Endothelial cell of umbilical vein (primary cell): ENCODE measurements around the gene ACSBG1. TPM values are rescaled to one million over a fixed set of nuclear protein-coding genes. Genes with fewer than 3 reads are reported as not detected.

ENCODE experiments used
- BruUV-seq: library from RNA; stranded (reverse); fragments of 400-500 nt; replicated peaks from 2 replicates; lab custom pipeline; 2021; lab: Mats Ljungman, UMichigan
- CTCF ChIA-PET: fragments of 300-600, 350-600 bp; sonication (Branson Sonifier 250); formaldehyde crosslinking; loops from one replicate; lab custom pipeline; 2021; ENCODE audit warnings: antibody characterized with exemption, inconsistent platforms; lab: Charles Lee
- POLR2A ChIA-PET: fragments of 300-600, 350-600 bp; sonication (Branson Sonifier 250); formaldehyde crosslinking; loops from one replicate; lab custom pipeline; 2021; ENCODE audit warnings: antibody characterized with exemption, inconsistent platforms; lab: Charles Lee
- DNase-seq: peaks from one replicate; pipeline ENCODE4 v3.0.0-alpha.2; 2011; ENCODE audit warnings: low read depth, low spot score
- FAIRE-seq: peaks from 2 replicates; lab custom pipeline; 2011; peaks lifted over from hg19 to GRCh38; lab: Jason Lieb, UNC
- H2AFZ ChIP-seq: 2 replicates; pipeline ENCODE4 v1.6.0; 2012; ENCODE audit warnings: low read depth, low read length, control low read depth, inconsistent platforms
- H3K27ac ChIP-seq: 2 replicates; pipeline ENCODE4 v1.5.1; 2011; ENCODE audit warnings: low read depth, mild to moderate bottlenecking, control low read depth, low read length, moderate library complexity; ENCODE audit not compliant: insufficient read depth
- H3K27me3 ChIP-seq, 2 experiments: 2 replicates each; pipeline versions ENCODE4 v1.6.0 to v1.6.1; 2011; ENCODE audit warnings: low read length in 2 of 2, mixed read lengths in 1 of 2; ENCODE audit not compliant: control insufficient read depth in 2 of 2, insufficient read depth in 2 of 2
- H3K36me3 ChIP-seq, 2 experiments: 2 replicates in 1 of 2; 3 replicates in 1 of 2; pipeline ENCODE4 v1.5.1; 2011; ENCODE audit warnings: low read length in 2 of 2, mild to moderate bottlenecking in 1 of 2, moderate library complexity in 1 of 2; ENCODE audit not compliant: control insufficient read depth in 2 of 2, insufficient read depth in 2 of 2; ENCODE audit errors: extremely low read depth in 1 of 2
- H3K4me1 ChIP-seq: 3 replicates; pipeline ENCODE4 v1.5.1; 2011; ENCODE audit warnings: mild to moderate bottlenecking, low read length; ENCODE audit not compliant: control insufficient read depth, insufficient read depth; ENCODE audit errors: extremely low read depth
- H3K4me2 ChIP-seq: 2 replicates; pipeline ENCODE4 v1.6.1; 2011; ENCODE audit warnings: low read length, control low read depth, mixed read lengths; ENCODE audit not compliant: insufficient read depth
- H3K4me3 ChIP-seq, 3 experiments: fragments of 200-600 bp in 1 of 3; sonication (generic), shearing (Covaris generic) in 1 of 3; replicated peaks in 1 of 3; 2 replicates each; pipeline ENCODE4 v1.5.1; 2011 to 2016; ENCODE audit warnings: control low read depth in 3 of 3, low read length in 3 of 3, mild to moderate bottlenecking in 2 of 3, inconsistent platforms in 1 of 3, low read depth in 1 of 3, moderate library complexity in 1 of 3; ENCODE audit not compliant: insufficient read depth in 1 of 3
- H3K79me2 ChIP-seq: 2 replicates; pipeline ENCODE4 v1.6.0; 2012; ENCODE audit warnings: low read length, inconsistent platforms; ENCODE audit not compliant: control insufficient read depth, insufficient read depth
- H3K9ac ChIP-seq: replicated peaks from 2 replicates; pipeline ENCODE3; 2011; ENCODE audit warnings: low read length, control low read depth; ENCODE audit not compliant: insufficient read depth; ENCODE audit errors: extremely low read depth
- H3K9me1 ChIP-seq: replicated peaks from 3 replicates; pipeline ENCODE4 v1.6.0; 2011; ENCODE audit warnings: mild to moderate bottlenecking, low read length; ENCODE audit not compliant: control insufficient read depth, insufficient read depth; ENCODE audit errors: extremely low read depth
- H3K9me3 ChIP-seq: replicated peaks from 2 replicates; pipeline ENCODE4 v1.5.1; 2012; ENCODE audit warnings: low read length, inconsistent platforms; ENCODE audit not compliant: control insufficient read depth, insufficient read depth
- H4K20me1 ChIP-seq: replicated peaks from 2 replicates; pipeline ENCODE3; 2011; ENCODE audit warnings: mild to moderate bottlenecking, low read length; ENCODE audit not compliant: control insufficient read depth, insufficient read depth; ENCODE audit errors: extremely low read depth
- CTCF ChIP-seq, 2 donors: IDR thresholded peaks; 1 replicate in 1 of 2; 2 replicates in 1 of 2; pipeline ENCODE4 v1.5.1; 2011; ENCODE audit warnings: low read length in 2 of 2, mild to moderate bottlenecking in 2 of 2, moderate library complexity in 2 of 2, control low read depth in 1 of 2, inconsistent platforms in 1 of 2, low read depth in 1 of 2; ENCODE audit not compliant: insufficient read depth in 1 of 2; ENCODE audit errors: extremely low read depth in 1 of 2
- EZH2 ChIP-seq: IDR thresholded peaks from 2 replicates; pipeline ENCODE4 v1.6.1; 2012; ENCODE audit warnings: borderline replicate concordance, low read depth, mild to moderate bottlenecking, moderate library complexity, low read length, inconsistent platforms; ENCODE audit not compliant: severe bottlenecking
- FOS ChIP-seq: IDR thresholded peaks from 2 replicates; pipeline ENCODE4 v1.6.1; 2011; ENCODE audit warnings: mild to moderate bottlenecking, low read length, moderate library complexity, borderline replicate concordance; ENCODE audit not compliant: insufficient read depth
- GATA2 ChIP-seq: IDR thresholded peaks from 2 replicates; pipeline ENCODE4 v1.7.0; 2011; ENCODE audit warnings: low read depth, mild to moderate bottlenecking, moderate library complexity, mixed read lengths, low read length; ENCODE audit not compliant: insufficient read length, insufficient read depth
- JUN ChIP-seq: IDR thresholded peaks from 2 replicates; pipeline ENCODE4 v1.6.1; 2011; ENCODE audit warnings: borderline replicate concordance, low read depth; ENCODE audit not compliant: insufficient read length, insufficient read depth
- MAX ChIP-seq: IDR thresholded peaks from 2 replicates; pipeline ENCODE4 v1.6.1; 2011; ENCODE audit not compliant: insufficient read depth, insufficient read length
- MYC ChIP-seq: IDR thresholded peaks from one replicate; pipeline ENCODE4 v1.6.1; 2011; ENCODE audit warnings: mild to moderate bottlenecking, low read depth, low read length
- POLR2A ChIP-seq: IDR thresholded peaks from 2 replicates; pipeline ENCODE4 v1.6.1; 2012; ENCODE audit warnings: low read depth, mild to moderate bottlenecking, control low read depth, low read length
- POLR2AphosphoS5 ChIP-seq: IDR thresholded peaks from 2 replicates; pipeline ENCODE4 v1.6.1; 2012; ENCODE audit warnings: low read depth, mild to moderate bottlenecking, control low read depth, low read length, moderate library complexity; ENCODE audit not compliant: insufficient read depth
- dilution Hi-C: fragments of 300-500 bp; cut with MboI; formaldehyde crosslinking; loops from one replicate; pipeline ENCODE4 v1.15.0; 2019; ENCODE audit warnings: low sequenced_read_pairs; ENCODE audit not compliant: extremely low pct_ligation_motif_present
- intact Hi-C: fragments of 100-400 bp; cut with micrococcal nuclease; formaldehyde crosslinking; loops from one replicate; pipeline ENCODE4 v1.10.0; 2022
- polyA plus RNA-seq, 4 experiments: library from polyadenylated mRNA; depleted of rRNA in 3 of 4; stranded (reverse) in 3 of 4; unstranded in 1 of 4; fragments of >200 nt; gene quantifications; 2 replicates each; pipeline versions ENCODE4 v1.2.1 to v1.2.3, GENCODE V29; 2011 to 2012; ENCODE audit warnings: missing spikeins in 1 of 4
- total RNA-seq: library from RNA; stranded (reverse); gene quantifications from 2 replicates; pipeline ENCODE4 v1.2.3, GENCODE V29; 2021

ACSBG1 gene
- total and polyA plus RNA-seq, 2 donors (not counting 3 experiments of a cell fraction or from before 2014, with no cell fraction given): not detected

GRCh38 chr15:78239811-78240210 is 5.4 kb upstream of the ACSBG1 start:
- DNase-seq (no peak), FAIRE-seq (no peak)
- Histone ChIP-seq H3K4me3 (no peak overlapping the region), H3K36me3 (no peaks in the 10 kb centered on the region), H3K9me1 (no peaks in the 10 kb centered on the region), H2AFZ (no peak overlapping the region), H3K4me2 (no peak overlapping the region), H3K9ac (no peak overlapping the region), H3K79me2 (no peaks in the 10 kb centered on the region), H3K4me1 (no peaks in the 10 kb centered on the region), H3K27me3 (peaks cover 0 to 4% of the 10 kb centered on the region in 2 experiments), H3K9me3 (no peaks in the 10 kb centered on the region), H3K27ac (no peak overlapping the region), H4K20me1 (no peaks in the 10 kb centered on the region)
- ChIA-PET POLR2A (no interaction called here), CTCF (interaction anchor here (0.8 to 10.1 kb wide), 20 partner anchors 9 to 336 kb away, joined by 3 to 237 read pairs (median 6); partner anchors contain the start of genes CIB2 and SKIC8)
- intact Hi-C loops: loop anchor here (2.0 kb wide), 2 partner anchors 45 to 239 kb away; no protein-coding TSS in a partner anchor
- TF ChIP-seq POLR2AphosphoS5: no peak
- TF ChIP-seq MYC: no peak
- no peak for TF ChIP-seq FOS
- TF ChIP-seq GATA2: no peak
- no peak for TF ChIP-seq POLR2A
- TF ChIP-seq JUN: no peak
- TF ChIP-seq EZH2: no peak
- TF ChIP-seq MAX: no peak
- TF ChIP-seq CTCF (IDR thresholded peaks at IDR 0.05; ENCODE audit: extremely low read depth in 1 of 2, insufficient read depth in 1 of 2, low read depth in 1 of 2, low read length in 2 of 2): no peak
- dilution Hi-C loops: no loop called here
- BruUV-seq: no TSS peak
